NCI-H69 (cell line): Measurements from ENCODE around the gene CCNH.

Experiments used
- DNase-seq: peaks from one replicate; lab custom pipeline; 2025; lab: John Stamatoyannopoulos, UW

CCNH gene

DNA sequence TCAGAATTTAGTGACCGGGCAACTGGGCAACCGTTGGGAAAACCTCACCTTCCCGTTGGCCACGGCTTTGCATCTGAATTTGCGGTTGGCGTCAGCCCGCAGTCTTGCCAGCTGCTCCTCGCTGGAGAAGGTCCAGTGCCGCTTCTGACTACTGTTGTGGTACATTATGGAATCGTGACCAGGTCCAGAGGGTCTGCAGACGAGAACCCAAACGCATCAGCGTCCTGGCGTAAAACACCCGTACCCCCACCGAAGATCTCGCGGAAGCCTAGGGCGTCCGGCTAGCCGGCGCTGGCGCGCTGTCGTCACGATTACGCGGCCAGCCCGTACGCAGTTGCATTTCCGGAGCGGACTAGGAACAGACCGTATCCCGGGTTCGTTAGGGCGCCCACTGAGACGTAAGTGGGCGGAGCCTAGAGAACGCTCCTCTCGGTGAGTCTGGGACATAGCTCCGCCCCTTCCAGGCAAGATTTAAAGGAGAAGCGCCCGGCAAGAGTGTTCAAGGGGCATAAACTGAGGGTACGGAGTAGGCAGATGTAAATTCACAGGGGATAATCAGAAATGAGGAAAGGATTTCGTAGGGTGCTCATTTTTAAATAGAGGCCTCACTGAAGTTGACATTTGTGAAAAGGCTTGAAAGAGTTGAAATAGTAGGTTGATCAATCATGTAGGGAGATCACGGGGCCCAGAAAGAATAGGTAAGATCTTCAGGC, at the start of gene CCNH:
TSS of gene CCNH (minus strand) at position 301 of the 713 bp plus-strand sequence. CDS start at position 165, 136 bp downstream.
- DNase-seq: peak; percentile 100

DNA sequence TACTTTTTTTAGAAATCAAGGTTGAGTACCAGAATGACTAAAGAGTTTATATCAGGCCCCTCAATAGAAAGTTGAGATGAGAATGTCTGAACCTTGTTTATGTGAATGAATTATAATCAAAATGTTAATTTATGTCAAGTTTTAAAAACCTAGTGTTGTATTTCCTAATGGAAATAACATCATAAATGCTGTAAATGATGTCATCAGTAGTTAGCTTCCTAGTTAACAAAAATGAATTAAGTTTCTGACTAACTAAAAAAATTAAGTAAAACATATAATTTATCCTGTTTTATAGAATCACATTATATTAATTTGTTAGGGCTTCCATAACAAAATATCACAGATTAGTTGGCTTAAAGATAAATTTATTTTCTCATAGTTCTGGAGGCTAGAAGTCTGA, 45.0 kb upstream of the CCNH start:
- DNase-seq: no peak

- DNase-seq: no peak
Measured at GRCh38 chr5:87453801-87454200, 41.1 kb upstream of the CCNH start.

DNA sequence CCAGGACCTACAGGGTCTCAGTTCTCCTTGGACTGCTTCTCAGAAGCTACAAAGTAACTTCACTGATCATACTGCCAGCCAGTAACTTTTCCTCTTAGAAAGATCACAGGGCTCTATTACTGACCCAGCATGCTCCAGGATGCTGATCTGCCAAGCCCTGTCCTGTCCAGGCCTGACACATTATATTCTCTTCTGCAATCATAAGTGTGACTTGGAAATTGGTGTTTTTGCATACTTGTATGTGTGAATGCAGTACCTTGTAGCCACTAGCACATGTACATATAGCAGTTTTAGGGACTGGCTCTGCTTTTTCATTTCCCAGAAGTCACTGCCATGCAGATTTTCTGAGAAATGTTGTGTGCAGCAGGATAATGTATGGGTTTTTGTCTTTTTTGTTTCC, 40.1 kb upstream of the CCNH start:
- DNase-seq: no peak

- DNase-seq: no peak
Measured at GRCh38 chr5:87442419-87442818, 29.7 kb upstream of the CCNH start.

DNA sequence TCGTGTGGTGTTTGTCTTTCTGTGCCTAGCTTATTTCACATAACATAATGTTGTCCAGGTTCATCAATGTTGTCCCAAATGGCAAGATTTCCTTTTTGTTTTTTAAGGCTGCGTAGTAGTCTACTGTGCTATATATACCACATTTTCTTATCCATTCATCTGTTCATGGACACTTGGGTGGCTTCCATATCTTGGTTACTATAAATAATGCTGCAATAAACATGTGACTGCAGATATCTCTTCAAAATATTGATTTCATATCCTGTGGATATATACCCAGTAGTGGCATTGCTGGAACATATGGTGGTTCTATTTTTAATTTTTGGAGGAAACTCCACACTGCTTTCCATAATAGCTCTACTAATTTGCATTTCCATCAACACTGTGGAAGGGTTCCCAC, 25.5 kb upstream of the CCNH start:
- DNase-seq: no peak

DNA sequence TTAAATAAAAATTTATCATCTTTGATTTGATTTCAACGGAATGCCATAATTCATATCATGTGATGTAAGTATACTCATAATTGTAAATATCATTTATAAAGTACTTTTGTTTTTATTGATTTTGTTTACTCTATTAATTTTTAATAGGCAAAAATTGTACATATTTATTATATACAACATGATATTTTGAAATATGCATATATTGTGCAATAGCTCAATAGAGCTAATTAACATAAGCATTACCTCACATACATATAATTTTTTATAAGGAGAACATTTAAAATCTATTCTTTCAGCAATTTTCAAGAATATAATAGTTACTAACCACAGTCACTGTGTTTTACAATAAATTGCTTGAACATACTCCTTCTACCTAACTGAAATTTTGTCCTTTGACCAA, 25.0 kb upstream of the CCNH start:
- no peak for DNase-seq

DNA sequence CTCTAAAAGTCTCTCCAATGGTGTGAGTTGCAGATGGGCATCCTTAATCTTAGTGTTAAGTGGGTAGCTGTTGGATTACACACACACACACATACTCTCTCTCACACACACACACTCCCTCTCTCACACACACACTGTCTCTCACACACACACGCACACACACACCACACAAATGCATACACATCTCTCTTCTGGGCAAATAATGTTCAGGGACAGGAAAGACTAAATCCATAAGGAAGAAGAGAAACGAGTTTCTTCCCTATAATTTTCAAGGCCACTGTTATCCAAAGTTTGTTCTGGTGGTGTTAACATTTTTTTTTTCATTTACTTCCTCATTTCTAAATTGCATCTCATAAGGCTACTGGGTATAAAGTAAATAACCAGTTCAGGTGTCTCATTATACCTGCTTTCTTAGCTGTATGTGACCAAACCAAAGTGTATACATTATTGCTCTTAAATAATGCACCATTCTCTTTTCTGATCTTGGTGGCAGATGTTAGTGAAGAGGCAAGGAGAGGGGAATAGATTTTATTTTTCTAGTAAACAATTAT, 22.5 kb upstream of the CCNH start:
- DNase-seq: peak; percentile 80

DNA sequence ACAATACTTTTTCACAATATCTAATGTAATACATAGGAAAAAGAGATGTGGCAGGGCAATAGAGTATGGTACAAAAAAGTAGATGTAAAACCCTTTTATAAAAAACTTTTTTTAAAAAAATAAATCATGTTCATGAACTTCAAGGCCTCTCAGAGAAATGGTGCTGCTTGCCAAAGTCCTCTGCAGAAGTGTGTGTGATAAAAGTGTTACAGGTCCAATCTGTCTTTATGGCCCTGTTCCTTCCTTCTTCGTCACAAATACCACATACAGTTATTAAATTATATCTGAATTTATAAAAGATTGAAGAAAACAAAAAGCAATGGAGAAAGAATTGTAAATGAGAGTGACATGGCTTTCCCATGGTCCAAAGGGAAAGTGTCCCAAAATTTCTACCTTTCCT, 21.7 kb upstream of the CCNH start:
- DNase-seq: no peak

DNA sequence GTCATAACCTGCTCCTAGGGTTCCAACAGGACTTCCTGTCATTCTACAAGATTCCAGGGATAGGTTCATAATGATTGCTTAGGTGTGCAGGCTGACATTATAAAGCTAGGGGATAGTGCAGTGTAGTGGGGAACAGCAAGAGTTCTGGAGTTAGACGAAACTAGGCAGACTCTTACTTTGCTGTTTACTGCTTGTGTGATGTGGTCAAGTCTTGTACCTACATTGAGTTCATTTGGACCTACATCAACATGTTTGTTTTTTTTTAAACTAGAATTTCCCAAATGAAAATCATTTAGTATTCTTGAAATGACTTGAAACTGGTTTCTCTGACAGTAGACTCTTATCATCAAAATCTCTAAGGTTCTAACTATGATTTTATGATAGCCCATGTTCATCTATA, 21.2 kb upstream of the CCNH start:
- no peak for DNase-seq

DNA sequence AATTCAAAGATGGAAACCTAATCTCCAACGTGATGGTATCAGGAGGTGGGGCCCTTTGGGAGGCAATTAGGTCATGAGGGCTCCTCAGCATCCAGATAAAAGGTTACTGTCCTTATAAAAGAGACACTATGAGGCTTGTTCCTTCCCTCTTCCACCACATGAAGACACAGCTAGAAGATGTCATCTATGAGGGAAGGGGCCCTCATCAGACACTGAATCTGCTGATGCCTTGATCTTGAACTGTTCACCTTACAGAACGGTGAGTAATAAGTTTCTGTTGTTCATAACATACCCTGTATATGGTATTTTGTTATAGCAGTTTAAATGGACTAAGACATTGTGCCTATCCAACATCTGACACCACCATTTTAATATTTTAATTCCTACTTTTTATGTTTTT, 19.7 kb upstream of the CCNH start:
- no peak for DNase-seq

DNA sequence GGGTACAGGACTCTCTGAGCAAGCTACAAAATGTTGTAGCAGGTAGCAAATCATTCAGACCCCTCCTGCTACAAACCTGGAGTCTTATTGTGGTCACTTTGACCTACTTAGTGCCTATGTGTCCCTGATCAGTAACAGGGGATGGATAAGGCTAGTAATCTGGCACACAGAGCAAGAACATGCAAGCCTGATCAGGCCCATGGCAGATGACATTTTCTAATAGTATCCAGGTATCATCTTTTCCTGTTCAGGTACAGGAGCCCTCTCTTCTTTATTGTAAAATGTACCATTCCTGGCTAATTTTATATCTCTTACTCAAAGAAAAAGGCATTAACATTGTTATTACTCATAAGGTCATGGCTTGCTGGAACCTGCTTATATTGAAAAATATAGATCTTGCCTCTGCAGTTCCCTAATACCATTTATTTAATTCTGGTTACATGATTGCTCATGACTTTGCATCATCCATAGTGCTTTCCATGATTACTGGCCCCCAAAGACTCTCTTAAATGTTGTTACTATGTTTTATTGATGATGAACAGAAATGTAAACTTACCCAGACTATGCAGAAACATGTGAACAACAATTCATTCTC, 18.2 kb upstream of the CCNH start:
- DNase-seq: no peak

- no peak for DNase-seq
Measured at GRCh38 chr5:87423755-87424154, 11.0 kb upstream of the CCNH start.

GRCh38 chr5:87421307-87421706, 8.6 kb upstream of the CCNH start:
- DNase-seq: peak; percentile 10

- no peak for DNase-seq
Measured at GRCh38 chr5:87418506-87418905, 5.8 kb upstream of the CCNH start.

DNA sequence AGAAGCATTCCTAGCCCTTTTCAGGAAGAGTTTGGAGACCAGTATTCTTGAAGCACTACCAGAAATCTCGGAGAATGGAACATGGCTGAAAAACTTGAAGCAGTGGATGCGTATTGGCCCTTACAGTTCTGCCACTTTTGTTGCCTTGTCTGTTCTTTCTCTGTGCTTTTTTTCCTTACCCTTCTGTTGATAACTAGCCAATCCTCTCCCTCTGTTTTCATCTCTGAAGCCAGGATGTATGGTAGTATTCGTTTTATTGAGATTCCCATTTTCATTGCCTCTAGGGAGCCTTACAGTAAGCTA, 564 bp upstream of the CCNH start:
- DNase-seq: no peak

GRCh38 chr5:87411973-87412629, 629 bp downstream of the CCNH start:
- peak; percentile 74 for DNase-seq

GRCh38 chr5:87411586-87411972, 1.2 kb downstream of the CCNH start:
- peak; percentile 50 for DNase-seq

DNA sequence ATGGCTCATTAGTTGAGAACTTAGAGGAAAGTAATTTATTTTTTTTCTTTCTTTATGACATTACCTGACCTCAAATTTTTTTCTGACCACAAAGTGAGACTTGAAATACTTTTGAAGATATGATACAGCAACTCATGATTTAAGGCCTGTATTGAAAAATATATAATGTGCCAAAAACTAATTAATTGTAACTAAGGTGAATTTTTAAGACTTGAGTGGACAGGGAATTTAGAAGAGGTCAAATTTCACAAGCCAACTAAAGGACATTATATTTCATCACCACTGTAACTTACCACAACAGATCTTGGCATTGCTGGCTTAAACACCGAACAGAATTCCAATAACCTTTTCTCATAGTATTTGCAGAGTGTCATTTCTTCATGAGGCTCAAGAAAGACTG, 1.8 kb downstream of the CCNH start:
- DNase-seq: no peak

GRCh38 chr5:87408204-87408603, 4.5 kb downstream of the CCNH start:
- no peak for DNase-seq

GRCh38 chr5:87405472-87406155, 7.1 kb downstream of the CCNH start:
- DNase-seq: no peak

- DNase-seq: no peak
Measured at GRCh38 chr5:87404359-87404758, 8.4 kb downstream of the CCNH start.

DNA sequence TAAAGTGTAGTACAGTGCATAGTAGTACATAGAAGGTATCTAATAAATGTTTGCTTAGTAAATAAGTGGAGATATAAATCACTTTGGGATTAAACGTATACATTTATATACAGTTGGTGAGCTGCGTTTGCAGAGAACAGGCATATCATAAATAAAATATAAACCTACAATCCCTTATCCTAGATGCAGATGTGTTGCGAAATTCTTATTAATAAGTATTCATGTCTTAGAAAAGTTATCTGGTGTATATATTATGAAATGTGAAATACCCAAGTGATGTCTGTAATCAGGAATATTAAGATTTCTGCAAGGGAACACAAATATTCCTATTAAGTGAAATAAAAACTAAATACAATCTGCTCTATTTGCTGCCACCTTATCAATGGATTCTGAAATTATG, 8.8 kb downstream of the CCNH start:
- no peak for DNase-seq
